Ectodermal cell (in vitro differentiated cells): Measurements from ENCODE around the gene GGT5.
"Not testable (repeated sequence)": the region's sequence is repeated elsewhere in the genome, so short reads cannot be mapped to it uniquely, and the experiment has no call there.

Experiments used
- H3K27ac ChIP-seq: 2 replicates; pipeline ENCODE4 v1.7.0; 2013; ENCODE audit warnings: mild to moderate bottlenecking, low read depth, low read length; ENCODE audit not compliant: insufficient read depth, poor library complexity, severe bottlenecking
- H3K27me3 ChIP-seq: 2 replicates; pipeline ENCODE4 v1.7.0; 2013; ENCODE audit warnings: mild to moderate bottlenecking, low read length; ENCODE audit not compliant: insufficient read depth, control insufficient read depth, poor library complexity, severe bottlenecking
- H3K36me3 ChIP-seq: one replicate; pipeline ENCODE4 v1.7.0; 2013; ENCODE audit warnings: low read length; ENCODE audit not compliant: control insufficient read depth, insufficient read depth
- H3K4me1 ChIP-seq: one replicate; pipeline ENCODE4 v1.7.0; 2013; ENCODE audit warnings: low read length; ENCODE audit not compliant: control insufficient read depth, insufficient read depth
- H3K4me3 ChIP-seq: 2 replicates; pipeline ENCODE4 v1.7.0; 2013; ENCODE audit warnings: low read depth, low read length, control low read depth; ENCODE audit not compliant: insufficient read depth
- H3K9me3 ChIP-seq: 2 replicates; pipeline ENCODE4 v1.7.0; 2013; ENCODE audit warnings: mild to moderate bottlenecking, low read length, moderate library complexity; ENCODE audit not compliant: control insufficient read depth
- WGBS, 2 experiments: methylation state at CpG; one replicate each; pipeline ENCODE4 v1.1.7; 2013; ENCODE audit warnings: missing lambda C conversion rate in 2 of 2; 5-methylcytosine and 5-hydroxymethylcytosine counted together

GGT5 gene

GRCh38 chr22:24184057-24184798 lies 60.7 kb downstream of the GGT5 start:
- Histone ChIP-seq H3K36me3 (no peaks in the 10 kb centered on the region), H3K4me3 (no peak overlapping the region), H3K9me3 (no peaks in the 10 kb centered on the region), H3K27me3 (no peaks in the 10 kb centered on the region), H3K4me1 (peaks cover 9% of the 10 kb centered on the region), H3K27ac (no peak overlapping the region)
- WGBS, 2 experiments = 93 to 96% methylated on average over 16 of the region's 16 CpGs

GRCh38 chr22:24183321-24184031 lies 61.4 kb downstream of the GGT5 start:
- Histone ChIP-seq H3K36me3 (no peaks in the 10 kb centered on the region), H3K27me3 (no peaks in the 10 kb centered on the region), H3K4me3 (no peak overlapping the region), H3K27ac (no peak overlapping the region), H3K9me3 (no peaks in the 10 kb centered on the region), H3K4me1 (peaks cover 9% of the 10 kb centered on the region)
- 93 to 94% methylated on average over 24 of the region's 24 CpGs for WGBS, 2 experiments

GRCh38 chr22:24182900-24183246 lies 62.0 kb downstream of the GGT5 start:
- H3K9me3 ChIP-seq, H3K27ac ChIP-seq, H3K36me3 ChIP-seq, H3K4me3 ChIP-seq, H3K4me1 ChIP-seq, H3K27me3 ChIP-seq: not testable (repeated sequence)
- 94 to 95% methylated on average over 9 to 11 of the region's 11 CpGs for WGBS, 2 experiments

GRCh38 chr22:24181996-24182899 lies 62.6 kb downstream of the GGT5 start:
- H3K36me3 ChIP-seq = no peaks in the 10 kb centered on the region
- WGBS, 2 experiments = 80 to 82% methylated on average over 20 of the region's 20 CpGs
- H3K4me3 ChIP-seq = no peak overlapping the region
- H3K27me3 ChIP-seq = no peaks in the 10 kb centered on the region
- H3K27ac ChIP-seq = no peak overlapping the region
- H3K4me1 ChIP-seq = peaks cover 9% of the 10 kb centered on the region
- H3K9me3 ChIP-seq = no peaks in the 10 kb centered on the region

- 46 to 47% methylated on average over 35 of the region's 35 CpGs for WGBS, 2 experiments
- Histone ChIP-seq H3K4me1 (peaks cover 9% of the 10 kb centered on the region), H3K36me3 (no peaks in the 10 kb centered on the region), H3K4me3 (no peak within 1 kb of the TSS), H3K27ac (no peak within 1 kb of the TSS), H3K9me3 (no peaks in the 10 kb centered on the region), H3K27me3 (no peaks in the 10 kb centered on the region)
These were observed 63.5 kb downstream of the GGT5 start, which contains the start of gene SUSD2 for GRCh38 chr22:24181088-24181995. TSS of gene SUSD2 (plus strand) at chr22:24181487. CDS start at chr22:24181520, 33 bp downstream.

- Histone ChIP-seq H3K36me3 (no peaks in the 10 kb centered on the region), H3K4me3 (no peak overlapping the region), H3K4me1 (peaks cover 9% of the 10 kb centered on the region), H3K27ac (no peak overlapping the region), H3K9me3 (no peaks in the 10 kb centered on the region), H3K27me3 (no peaks in the 10 kb centered on the region)
- 88% methylated on average over 16 of the region's 16 CpGs for WGBS, 2 experiments
These were observed 64.4 kb downstream of the GGT5 start for GRCh38 chr22:24180316-24181087.

GRCh38 chr22:24179478-24180210 lies 65.2 kb downstream of the GGT5 start:
- Histone ChIP-seq H3K9me3 (no peaks in the 10 kb centered on the region), H3K27me3 (no peaks in the 10 kb centered on the region), H3K27ac (no peak overlapping the region), H3K4me1 (peaks cover 9% of the 10 kb centered on the region), H3K36me3 (no peaks in the 10 kb centered on the region), H3K4me3 (no peak overlapping the region)
- 93% methylated on average over 17 of the region's 17 CpGs for WGBS, 2 experiments

- H3K4me1 ChIP-seq = peaks cover 9% of the 10 kb centered on the region
- no peak overlapping the region for H3K27ac ChIP-seq
- WGBS, 2 experiments = 88% methylated on average over 21 of the region's 21 CpGs
- no peak overlapping the region for H3K4me3 ChIP-seq
- H3K9me3 ChIP-seq = no peaks in the 10 kb centered on the region
- no peaks in the 10 kb centered on the region for H3K36me3 ChIP-seq
- no peaks in the 10 kb centered on the region for H3K27me3 ChIP-seq
These were observed 66.1 kb downstream of the GGT5 start for GRCh38 chr22:24178502-24179440.
